ENCODE data around the gene ZNF681.
A peak's percentile ranks its signal among the peaks of the same experiment; 100 is the strongest.
"Not testable (repeated sequence)": the region's sequence is repeated elsewhere in the genome, so short reads cannot be mapped to it uniquely, and the experiment has no call there.

ZNF681 gene

DNA sequence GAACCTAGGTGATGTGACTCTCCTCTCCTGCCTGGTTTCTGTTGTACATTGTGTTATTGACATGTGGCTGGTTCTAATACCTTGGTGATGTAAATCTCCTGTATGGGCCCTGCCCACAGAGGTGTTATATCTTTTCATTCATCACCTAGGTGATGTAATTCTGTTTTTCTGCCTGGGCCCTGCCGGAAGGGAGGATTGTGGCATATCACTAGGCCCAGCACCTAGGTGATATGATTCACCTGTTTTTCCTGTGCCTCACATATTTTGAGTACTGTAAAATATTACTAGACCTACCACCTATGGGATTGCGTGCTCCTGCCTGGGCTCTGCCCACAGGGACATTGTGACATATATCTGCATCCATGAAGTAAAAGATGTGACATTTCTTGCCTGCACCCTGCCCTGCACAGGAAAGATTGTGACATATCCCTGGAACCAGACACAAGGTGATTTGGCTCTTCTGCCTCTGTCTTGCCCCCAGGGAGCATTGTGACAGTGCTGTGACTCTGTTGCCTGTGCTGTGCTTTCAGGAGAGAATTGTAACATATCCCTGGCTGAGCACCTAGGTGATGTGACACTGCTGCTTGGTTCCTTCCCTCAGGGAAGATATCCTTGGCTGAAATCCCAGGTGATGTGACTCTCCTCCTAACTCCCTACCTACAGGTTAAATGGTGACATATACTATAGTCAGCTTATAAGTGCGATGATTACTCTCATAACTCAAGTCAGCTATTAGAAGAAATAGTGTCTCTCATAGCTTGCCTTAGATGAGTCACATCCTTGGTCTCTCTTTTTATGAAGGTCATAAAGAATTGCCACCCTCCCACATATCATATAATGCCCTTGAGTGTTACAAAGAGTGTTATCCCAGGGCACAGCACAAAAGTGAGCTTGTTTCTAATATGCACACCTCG, 13.3 kb upstream of the ZNF681 start:
- DNase-seq = no peak

GRCh38 chr19:23771316-23771715, 12.6 kb upstream of the ZNF681 start:
- no peak for DNase-seq

DNA sequence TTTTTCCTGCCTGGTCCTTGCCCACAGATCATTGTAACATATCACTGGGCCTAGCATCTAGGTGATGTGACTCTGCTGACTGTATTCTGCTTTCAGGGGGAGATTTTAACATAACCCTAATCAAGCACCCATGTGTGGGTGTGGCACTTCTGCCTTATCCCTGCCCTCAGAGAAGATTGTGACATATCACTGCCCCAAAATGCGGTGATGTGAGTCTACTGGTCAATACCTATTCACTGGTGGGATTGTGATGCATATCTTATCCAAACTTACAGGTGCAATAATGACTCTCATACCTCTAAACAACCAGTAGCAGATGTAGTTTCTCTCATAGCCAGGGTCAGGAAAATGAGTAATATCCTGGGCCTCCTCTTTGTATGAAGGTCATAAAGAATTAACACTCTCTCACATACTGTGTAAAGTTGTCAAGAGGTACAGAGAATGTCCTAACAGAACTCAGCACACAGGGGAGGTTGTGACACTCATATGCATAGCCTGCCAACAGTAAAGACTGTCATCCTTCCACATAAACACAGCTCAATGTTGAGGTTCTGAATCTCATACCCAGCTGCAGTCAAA, 12.1 kb upstream of the ZNF681 start:
- no peak for DNase-seq

GRCh38 chr19:23769691-23770468, 11.2 kb upstream of the ZNF681 start:
- no peak for DNase-seq

GRCh38 chr19:23766951-23767350, 8.3 kb upstream of the ZNF681 start:
- DNase-seq = no peak

DNA sequence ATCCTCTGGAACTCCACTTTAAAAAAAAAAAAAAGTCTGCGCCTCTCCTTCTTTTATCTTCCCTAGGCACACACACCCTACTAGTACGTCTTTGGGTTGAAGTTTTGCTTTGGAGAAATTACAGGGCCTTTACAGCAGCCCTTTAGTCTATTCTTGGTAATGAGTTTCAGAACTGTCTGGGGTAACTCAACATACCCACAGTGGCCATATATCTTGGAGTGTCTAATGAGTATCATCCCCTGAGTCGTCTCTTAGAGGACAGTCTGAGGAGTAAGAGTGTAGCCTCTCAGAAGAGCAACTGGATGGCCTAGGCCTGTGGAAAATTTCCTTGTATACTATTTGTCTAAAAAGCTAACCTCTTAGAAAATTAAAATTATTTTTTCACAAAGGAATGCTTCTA, 6.1 kb upstream of the ZNF681 start:
- DNase-seq = no peak

DNA sequence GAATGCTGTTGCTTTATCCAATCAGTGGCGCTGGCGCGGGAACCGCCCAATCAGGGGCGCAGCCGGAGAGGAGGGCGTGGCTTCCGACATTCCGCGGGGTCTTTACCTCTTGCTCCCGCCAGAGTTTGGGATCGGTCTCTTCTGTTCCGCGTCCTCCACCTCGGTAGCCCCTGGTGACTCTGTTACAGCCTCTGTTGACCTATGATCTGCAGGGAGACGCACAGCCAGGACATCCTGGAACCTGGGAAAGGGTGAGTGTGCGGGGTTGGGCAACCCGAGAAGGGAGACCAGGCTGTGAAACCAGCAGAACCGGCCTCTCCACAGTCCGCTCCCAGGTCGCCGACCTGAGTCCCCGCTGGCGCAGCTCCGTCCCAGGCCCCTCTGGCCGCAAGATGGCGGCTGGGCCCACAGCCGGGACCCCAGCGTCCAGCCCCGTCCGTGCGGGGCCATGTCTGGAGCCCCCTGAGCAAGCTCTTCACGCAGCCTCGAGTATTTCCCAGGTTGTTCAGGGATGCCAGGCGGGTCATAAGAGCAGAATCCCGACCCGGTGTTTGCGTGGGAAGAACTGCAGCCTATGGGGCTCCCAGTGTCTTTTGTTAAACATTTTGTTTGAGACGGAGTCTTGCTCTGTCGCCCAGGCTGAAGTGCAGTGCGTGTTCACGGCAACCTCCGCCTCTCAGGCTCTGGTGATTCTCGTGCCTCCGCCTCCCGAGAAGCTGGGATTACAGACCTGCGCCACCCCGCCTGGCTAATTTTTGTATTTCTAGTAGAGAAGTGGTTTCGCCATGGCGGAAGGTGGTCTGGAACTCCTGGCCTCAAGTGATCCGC, 4.4 kb upstream of the ZNF681 start:
- peak; percentile 64 to 75 (median 66) for DNase-seq

DNA sequence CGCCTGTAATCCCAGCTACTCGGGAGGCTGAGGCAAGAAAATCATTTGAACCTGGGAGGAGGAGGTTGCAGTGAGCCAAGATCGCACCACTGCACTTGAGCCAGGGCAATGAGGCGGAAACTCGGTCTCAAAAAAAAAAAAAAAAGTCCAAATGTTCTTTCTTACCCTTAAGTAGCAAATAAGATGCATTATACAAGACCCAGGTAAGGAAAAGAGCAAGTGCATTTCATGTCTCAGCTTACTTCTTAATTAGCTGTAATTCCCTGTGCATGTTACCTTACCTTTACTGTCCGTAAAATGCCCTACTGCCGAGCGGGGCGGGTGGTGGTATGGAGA, 3.8 kb upstream of the ZNF681 start:
- DNase-seq = no peak

- DNase-seq = not testable (repeated sequence)
These were observed 1.6 kb upstream of the ZNF681 start for GRCh38 chr19:23760326-23760725.

GRCh38 chr19:23743633-23744232, 15.0 kb downstream of the ZNF681 start:
- DNase-seq = not testable (repeated sequence)

- not testable (repeated sequence) for DNase-seq
These were observed 27.8 kb downstream of the ZNF681 start for GRCh38 chr19:23730729-23731465.

DNA sequence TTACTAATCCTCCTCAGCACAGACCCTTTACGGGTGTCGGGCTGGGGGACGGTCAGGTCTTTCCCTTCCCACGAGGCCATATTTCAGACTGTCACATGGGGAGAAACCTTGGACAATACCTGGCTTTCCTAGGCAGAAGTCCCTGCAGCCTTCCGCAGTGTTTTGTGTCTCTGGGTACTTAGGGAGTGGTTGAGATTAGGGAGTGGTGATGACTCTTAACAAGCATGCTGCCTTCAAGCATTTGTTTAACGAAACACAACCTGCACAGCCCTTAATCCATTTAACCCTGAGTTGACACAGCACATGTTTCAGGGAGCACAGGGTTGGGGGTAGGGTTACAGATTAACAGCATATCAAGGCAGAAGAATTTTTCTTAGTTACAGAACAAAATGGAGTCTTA, 34.5 kb downstream of the ZNF681 start:
- DNase-seq = not testable (repeated sequence)

- no peak for DNase-seq
These were observed 39.9 kb downstream of the ZNF681 start for GRCh38 chr19:23718802-23719201.

GRCh38 chr19:23716792-23717191, 41.9 kb downstream of the ZNF681 start:
- no peak for DNase-seq

DNA sequence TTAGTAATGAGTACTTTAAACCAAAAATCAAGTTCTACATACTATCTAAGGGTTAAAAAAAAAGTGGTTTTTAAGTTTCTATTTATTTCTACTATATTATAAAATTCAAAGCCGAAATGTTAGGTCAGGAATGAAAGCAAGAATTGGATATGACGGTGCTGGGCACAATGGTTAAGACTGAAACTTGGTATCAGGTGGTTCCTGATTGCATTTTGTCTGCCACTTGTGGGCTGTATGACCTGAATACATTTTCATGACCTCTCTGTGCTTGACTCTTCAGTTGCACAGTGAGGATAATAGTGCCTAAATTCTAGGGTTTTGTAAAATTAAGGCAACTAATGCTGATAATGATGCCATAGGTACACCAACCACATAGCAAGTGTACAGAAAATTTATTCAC, 49.3 kb downstream of the ZNF681 start:
- no peak for DNase-seq

DNA sequence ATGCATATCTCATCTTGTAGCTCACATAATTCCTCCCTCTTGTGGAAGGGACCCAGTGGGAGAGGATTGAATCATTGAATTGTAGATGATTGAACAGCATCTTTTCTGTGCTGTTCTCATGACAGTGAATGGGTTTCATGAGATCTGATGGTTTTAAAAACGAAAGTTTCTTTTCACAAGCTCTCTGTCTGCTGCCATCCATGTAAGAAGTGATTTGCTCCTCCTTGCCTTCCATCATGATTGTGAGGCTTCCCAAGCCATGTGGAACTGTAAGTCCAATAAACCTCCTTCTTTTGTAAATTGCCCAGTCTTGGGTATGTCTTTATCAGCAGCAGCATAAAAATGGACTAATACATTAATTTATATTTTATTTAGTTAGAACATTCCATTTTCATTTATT, 52.0 kb downstream of the ZNF681 start:
- no peak for DNase-seq

- no peak for DNase-seq
These were observed 59.2 kb downstream of the ZNF681 start for GRCh38 chr19:23699521-23699860.

GRCh38 chr19:23698711-23699520, 59.8 kb downstream of the ZNF681 start:
- no peak for DNase-seq

DNA sequence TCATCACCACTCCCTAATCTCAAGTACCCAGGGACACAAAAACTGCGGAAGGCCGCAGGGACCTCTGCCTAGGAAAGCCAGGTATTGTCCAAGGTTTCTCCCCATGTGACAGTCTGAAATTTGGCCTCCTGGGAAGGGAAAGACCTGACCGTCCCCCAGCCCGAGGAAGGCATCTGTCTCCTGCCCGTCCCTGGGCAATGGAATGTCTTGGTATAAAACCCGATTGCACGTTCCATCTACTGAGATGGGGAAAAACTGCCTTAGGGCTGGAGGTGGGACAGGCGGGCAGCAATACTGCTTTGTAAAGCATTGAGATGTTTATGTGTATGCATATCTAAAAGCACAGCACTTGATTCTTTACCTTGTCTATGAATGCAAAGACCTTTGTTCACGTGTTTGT, 65.8 kb downstream of the ZNF681 start:
- DNase-seq = not testable (repeated sequence)

Measured in activated CD4-positive, CD25-positive, alpha-beta regulatory T cell (primary cell).